HEK293 (cell line): ENCODE results near the gene C1orf21.
A peak's percentile ranks its signal among the peaks of the same experiment; 100 is the strongest.
"Not testable (repeated sequence)": the region's sequence is repeated elsewhere in the genome, so short reads cannot be mapped to it uniquely, and the experiment has no call there.

ENCODE experiments used
- CTCF ChIA-PET: fragments of 350-600 bp; formaldehyde crosslinking; extraction: SDS; loops from one replicate; lab custom pipeline; 2021; ENCODE audit warnings: antibody characterized with exemption; lab: Yijun Ruan, JAX
- POLR2A ChIA-PET: fragments of 300-600 bp; formaldehyde crosslinking; extraction: SDS; loops from one replicate; lab custom pipeline; 2020; ENCODE audit warnings: antibody characterized with exemption, inconsistent platforms; lab: Yijun Ruan, JAX
- H3K27ac ChIP-seq: fragments of 200-500 bp; sonication (Bioruptor generic); 2 replicates; pipeline ENCODE4 v1.5.1; 2014; ENCODE audit warnings: low read depth, low read length, control low read depth, inconsistent platforms; ENCODE audit errors: extremely low read depth
- H3K36me3 ChIP-seq, 2 experiments: fragments of 200-500 bp in 1 of 2; sonication (Bioruptor generic) in 1 of 2; 1 replicate in 1 of 2; 2 replicates in 1 of 2; pipeline ENCODE4 v1.5.1; 2014 to 2017; ENCODE audit warnings: inconsistent platforms in 2 of 2, low read length in 2 of 2; ENCODE audit not compliant: control insufficient read depth in 2 of 2, insufficient read depth in 1 of 2
- H3K4me1 ChIP-seq: fragments of 200-500 bp; sonication (Bioruptor generic); 2 replicates; pipeline ENCODE4 v1.5.1; 2014; ENCODE audit warnings: mild to moderate bottlenecking, low read length, inconsistent platforms; ENCODE audit not compliant: control insufficient read depth, insufficient read depth
- H3K4me3 ChIP-seq: 2 replicates; pipeline ENCODE4 v1.5.1; 2011; ENCODE audit warnings: low read depth, mild to moderate bottlenecking, control low read depth, low read length, moderate library complexity
- H3K9me3 ChIP-seq: fragments of 200-500 bp; sonication (Bioruptor generic); 2 replicates; pipeline ENCODE4 v1.5.1; 2014; ENCODE audit warnings: low read depth, low read length, inconsistent platforms; ENCODE audit not compliant: control insufficient read depth, insufficient read depth
- KLF7 ChIP-seq: fragments of 450-650 bp; formaldehyde crosslinking; IDR thresholded peaks from 2 replicates; pipeline ENCODE4 v1.5.1; 2016; ENCODE audit warnings: missing biosample characterization, missing genetic modification characterization, borderline replicate concordance
- MZF1 ChIP-seq: fragments of 450-650 bp; formaldehyde crosslinking; IDR thresholded peaks from 2 replicates; pipeline ENCODE4 v1.5.1; 2017; ENCODE audit warnings: missing biosample characterization, missing genetic modification characterization, borderline replicate concordance
- SP7 ChIP-seq: fragments of 450-650 bp; formaldehyde crosslinking; IDR thresholded peaks from 2 replicates; pipeline ENCODE4 v1.5.1; 2016; ENCODE audit warnings: missing biosample characterization, missing genetic modification characterization
- WT1 ChIP-seq: fragments of 450-650 bp; formaldehyde crosslinking; IDR thresholded peaks from 2 replicates; pipeline ENCODE4 v1.5.1; 2016; ENCODE audit warnings: missing biosample characterization, missing genetic modification characterization
- ZBTB21 ChIP-seq: fragments of 450-650 bp; formaldehyde crosslinking; IDR thresholded peaks from 2 replicates; pipeline ENCODE4 v1.5.1; 2017; ENCODE audit warnings: missing biosample characterization, missing genetic modification characterization
- ZBTB8A ChIP-seq: fragments of 450-650 bp; formaldehyde crosslinking; IDR thresholded peaks from 2 replicates; pipeline ENCODE4 v1.5.1; 2016; ENCODE audit warnings: missing biosample characterization, missing genetic modification characterization
- ZIC2 ChIP-seq: fragments of 450-650 bp; formaldehyde crosslinking; IDR thresholded peaks from 2 replicates; pipeline ENCODE4 v1.5.1; 2016; ENCODE audit warnings: missing biosample characterization, missing genetic modification characterization
- ZNF341 ChIP-seq: fragments of 450-650 bp; formaldehyde crosslinking; IDR thresholded peaks from 2 replicates; pipeline ENCODE4; 2016; ENCODE audit warnings: low read depth, missing biosample characterization, missing genetic modification characterization
- ZNF830 ChIP-seq: fragments of 450-650 bp; IDR thresholded peaks from 2 replicates; pipeline ENCODE4 v1.5.0; 2018; ENCODE audit warnings: missing biosample characterization, missing genetic modification characterization, low read depth, mild to moderate bottlenecking, moderate library complexity
- TF ChIP-seq, protein P1 (sequence below): fragments of 450-650 bp; formaldehyde crosslinking; IDR thresholded peaks from 2 replicates; pipeline ENCODE4 v1.5.1; 2017; ENCODE audit warnings: missing biosample characterization, missing genetic modification characterization
- TF ChIP-seq, protein P2 (sequence below): fragments of 450-650 bp; formaldehyde crosslinking; IDR thresholded peaks from 2 replicates; pipeline ENCODE4 v1.5.1; 2016; ENCODE audit warnings: missing biosample characterization, missing genetic modification characterization
- TF ChIP-seq, protein P3 (sequence below): sonication (generic); formaldehyde crosslinking; IDR thresholded peaks from 2 replicates; pipeline ENCODE4 v1.8.1; 2022; ENCODE audit warnings: mild to moderate bottlenecking, moderate library complexity, missing genetic modification reagents
- TF ChIP-seq, protein P4 (sequence below): IDR thresholded peaks from 2 replicates; pipeline ENCODE4 v1.6.1; 2011; ENCODE audit warnings: mild to moderate bottlenecking, low read depth, low read length, borderline replicate concordance
- TF ChIP-seq, protein P5 (sequence below): fragments of 450-650 bp; formaldehyde crosslinking; IDR thresholded peaks from 2 replicates; pipeline ENCODE4 v1.5.1; 2017; ENCODE audit warnings: missing biosample characterization, missing genetic modification characterization

Gene C1orf21

DNA sequence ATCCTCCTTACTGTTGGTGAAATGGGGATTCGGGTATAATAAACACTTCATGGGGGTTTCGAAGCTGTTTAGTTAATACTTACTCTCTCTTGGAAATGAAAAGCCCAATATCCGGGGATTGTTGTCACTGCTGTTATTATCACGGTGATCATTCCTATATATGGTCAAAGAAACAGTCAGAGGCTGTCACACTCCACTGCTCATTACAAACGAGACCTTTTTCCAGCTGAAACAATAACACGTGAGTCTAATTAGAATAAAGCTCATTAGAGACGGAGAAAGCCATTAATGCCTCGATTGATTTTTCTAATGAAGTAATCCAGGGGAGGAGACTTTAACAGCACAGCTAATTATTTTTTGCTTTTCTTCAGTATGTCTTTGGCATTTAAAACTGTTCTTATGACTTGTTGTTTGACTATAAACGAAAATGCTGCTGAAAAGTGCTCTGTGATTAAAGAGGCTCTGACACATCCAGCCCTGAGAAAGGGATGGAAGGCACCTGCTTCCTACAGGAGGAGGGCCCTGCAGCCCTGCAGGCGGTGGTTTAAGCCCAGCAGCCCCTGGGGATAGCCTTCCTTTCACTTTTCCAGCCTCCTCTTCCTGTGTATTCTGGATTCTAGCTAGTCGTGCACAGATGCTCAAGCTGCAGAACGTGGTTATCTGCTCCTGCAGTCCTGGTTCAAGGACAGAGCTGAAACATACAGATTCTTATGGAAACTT lies 224.2 kb downstream of the C1orf21 start:
- Histone ChIP-seq H3K4me3 (no peak overlapping the region), H3K36me3 (no peaks in the 10 kb centered on the region), H3K27ac (no peak overlapping the region; the same call in 1 of the 2 replicates), H3K9me3 (no peaks in the 10 kb centered on the region), H3K4me1 (peaks cover 4% of the 10 kb centered on the region; the same call in 1 of the 2 replicates)
- TF ChIP-seq ZNF341 (tag by site-specific recombination) (peak; percentile 19; the same call in 1 of the 2 replicates), ZNF830 (tag by site-specific recombination) (no peak), ZBTB21 (tag by site-specific recombination) (no peak), MZF1 (tag by site-specific recombination) (0 out of 2 replicates have a peak, but pooled peaks have one; percentile 17), ZBTB8A (tag by site-specific recombination) (peak; percentile 51), WT1 (tag by site-specific recombination) (peak; percentile 77), KLF7 (tag by site-specific recombination) (no peak), SP7 (peak; percentile 37; the same call in 1 of the 2 replicates), ZIC2 (tag by site-specific recombination) (0 out of 2 replicates have a peak, but pooled peaks have one; percentile 33)
- TF ChIP-seq, protein P1, sequence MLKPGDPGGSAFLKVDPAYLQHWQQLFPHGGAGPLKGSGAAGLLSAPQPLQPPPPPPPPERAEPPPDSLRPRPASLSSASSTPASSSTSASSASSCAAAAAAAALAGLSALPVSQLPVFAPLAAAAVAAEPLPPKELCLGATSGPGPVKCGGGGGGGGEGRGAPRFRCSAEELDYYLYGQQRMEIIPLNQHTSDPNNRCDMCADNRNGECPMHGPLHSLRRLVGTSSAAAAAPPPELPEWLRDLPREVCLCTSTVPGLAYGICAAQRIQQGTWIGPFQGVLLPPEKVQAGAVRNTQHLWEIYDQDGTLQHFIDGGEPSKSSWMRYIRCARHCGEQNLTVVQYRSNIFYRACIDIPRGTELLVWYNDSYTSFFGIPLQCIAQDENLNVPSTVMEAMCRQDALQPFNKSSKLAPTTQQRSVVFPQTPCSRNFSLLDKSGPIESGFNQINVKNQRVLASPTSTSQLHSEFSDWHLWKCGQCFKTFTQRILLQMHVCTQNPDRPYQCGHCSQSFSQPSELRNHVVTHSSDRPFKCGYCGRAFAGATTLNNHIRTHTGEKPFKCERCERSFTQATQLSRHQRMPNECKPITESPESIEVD = 0 out of 2 replicates have a peak, but pooled peaks have one; percentile 27
- TF ChIP-seq, protein P2, sequence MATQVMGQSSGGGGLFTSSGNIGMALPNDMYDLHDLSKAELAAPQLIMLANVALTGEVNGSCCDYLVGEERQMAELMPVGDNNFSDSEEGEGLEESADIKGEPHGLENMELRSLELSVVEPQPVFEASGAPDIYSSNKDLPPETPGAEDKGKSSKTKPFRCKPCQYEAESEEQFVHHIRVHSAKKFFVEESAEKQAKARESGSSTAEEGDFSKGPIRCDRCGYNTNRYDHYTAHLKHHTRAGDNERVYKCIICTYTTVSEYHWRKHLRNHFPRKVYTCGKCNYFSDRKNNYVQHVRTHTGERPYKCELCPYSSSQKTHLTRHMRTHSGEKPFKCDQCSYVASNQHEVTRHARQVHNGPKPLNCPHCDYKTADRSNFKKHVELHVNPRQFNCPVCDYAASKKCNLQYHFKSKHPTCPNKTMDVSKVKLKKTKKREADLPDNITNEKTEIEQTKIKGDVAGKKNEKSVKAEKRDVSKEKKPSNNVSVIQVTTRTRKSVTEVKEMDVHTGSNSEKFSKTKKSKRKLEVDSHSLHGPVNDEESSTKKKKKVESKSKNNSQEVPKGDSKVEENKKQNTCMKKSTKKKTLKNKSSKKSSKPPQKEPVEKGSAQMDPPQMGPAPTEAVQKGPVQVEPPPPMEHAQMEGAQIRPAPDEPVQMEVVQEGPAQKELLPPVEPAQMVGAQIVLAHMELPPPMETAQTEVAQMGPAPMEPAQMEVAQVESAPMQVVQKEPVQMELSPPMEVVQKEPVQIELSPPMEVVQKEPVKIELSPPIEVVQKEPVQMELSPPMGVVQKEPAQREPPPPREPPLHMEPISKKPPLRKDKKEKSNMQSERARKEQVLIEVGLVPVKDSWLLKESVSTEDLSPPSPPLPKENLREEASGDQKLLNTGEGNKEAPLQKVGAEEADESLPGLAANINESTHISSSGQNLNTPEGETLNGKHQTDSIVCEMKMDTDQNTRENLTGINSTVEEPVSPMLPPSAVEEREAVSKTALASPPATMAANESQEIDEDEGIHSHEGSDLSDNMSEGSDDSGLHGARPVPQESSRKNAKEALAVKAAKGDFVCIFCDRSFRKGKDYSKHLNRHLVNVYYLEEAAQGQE (tag by site-specific recombination) = no peak
- TF ChIP-seq, protein P3, sequence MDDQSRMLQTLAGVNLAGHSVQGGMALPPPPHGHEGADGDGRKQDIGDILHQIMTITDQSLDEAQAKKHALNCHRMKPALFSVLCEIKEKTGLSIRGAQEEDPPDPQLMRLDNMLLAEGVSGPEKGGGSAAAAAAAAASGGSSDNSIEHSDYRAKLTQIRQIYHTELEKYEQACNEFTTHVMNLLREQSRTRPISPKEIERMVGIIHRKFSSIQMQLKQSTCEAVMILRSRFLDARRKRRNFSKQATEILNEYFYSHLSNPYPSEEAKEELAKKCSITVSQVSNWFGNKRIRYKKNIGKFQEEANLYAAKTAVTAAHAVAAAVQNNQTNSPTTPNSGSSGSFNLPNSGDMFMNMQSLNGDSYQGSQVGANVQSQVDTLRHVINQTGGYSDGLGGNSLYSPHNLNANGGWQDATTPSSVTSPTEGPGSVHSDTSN (CRISPR knock-in tag) = no peak
- TF ChIP-seq, protein P4, sequence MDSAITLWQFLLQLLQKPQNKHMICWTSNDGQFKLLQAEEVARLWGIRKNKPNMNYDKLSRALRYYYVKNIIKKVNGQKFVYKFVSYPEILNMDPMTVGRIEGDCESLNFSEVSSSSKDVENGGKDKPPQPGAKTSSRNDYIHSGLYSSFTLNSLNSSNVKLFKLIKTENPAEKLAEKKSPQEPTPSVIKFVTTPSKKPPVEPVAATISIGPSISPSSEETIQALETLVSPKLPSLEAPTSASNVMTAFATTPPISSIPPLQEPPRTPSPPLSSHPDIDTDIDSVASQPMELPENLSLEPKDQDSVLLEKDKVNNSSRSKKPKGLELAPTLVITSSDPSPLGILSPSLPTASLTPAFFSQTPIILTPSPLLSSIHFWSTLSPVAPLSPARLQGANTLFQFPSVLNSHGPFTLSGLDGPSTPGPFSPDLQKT = no peak
- TF ChIP-seq, protein P5, sequence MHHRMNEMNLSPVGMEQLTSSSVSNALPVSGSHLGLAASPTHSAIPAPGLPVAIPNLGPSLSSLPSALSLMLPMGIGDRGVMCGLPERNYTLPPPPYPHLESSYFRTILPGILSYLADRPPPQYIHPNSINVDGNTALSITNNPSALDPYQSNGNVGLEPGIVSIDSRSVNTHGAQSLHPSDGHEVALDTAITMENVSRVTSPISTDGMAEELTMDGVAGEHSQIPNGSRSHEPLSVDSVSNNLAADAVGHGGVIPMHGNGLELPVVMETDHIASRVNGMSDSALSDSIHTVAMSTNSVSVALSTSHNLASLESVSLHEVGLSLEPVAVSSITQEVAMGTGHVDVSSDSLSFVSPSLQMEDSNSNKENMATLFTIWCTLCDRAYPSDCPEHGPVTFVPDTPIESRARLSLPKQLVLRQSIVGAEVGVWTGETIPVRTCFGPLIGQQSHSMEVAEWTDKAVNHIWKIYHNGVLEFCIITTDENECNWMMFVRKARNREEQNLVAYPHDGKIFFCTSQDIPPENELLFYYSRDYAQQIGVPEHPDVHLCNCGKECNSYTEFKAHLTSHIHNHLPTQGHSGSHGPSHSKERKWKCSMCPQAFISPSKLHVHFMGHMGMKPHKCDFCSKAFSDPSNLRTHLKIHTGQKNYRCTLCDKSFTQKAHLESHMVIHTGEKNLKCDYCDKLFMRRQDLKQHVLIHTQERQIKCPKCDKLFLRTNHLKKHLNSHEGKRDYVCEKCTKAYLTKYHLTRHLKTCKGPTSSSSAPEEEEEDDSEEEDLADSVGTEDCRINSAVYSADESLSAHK (tag by site-specific recombination) = 0 out of 2 replicates have a peak, but pooled peaks have one; percentile 26
- ChIA-PET CTCF (interaction anchor here (0.6 kb wide), 2 partner anchors 534 to 821 kb away, joined by 3 to 6 read pairs; no protein-coding TSS in a partner anchor), POLR2A (no interaction called here)

DNA sequence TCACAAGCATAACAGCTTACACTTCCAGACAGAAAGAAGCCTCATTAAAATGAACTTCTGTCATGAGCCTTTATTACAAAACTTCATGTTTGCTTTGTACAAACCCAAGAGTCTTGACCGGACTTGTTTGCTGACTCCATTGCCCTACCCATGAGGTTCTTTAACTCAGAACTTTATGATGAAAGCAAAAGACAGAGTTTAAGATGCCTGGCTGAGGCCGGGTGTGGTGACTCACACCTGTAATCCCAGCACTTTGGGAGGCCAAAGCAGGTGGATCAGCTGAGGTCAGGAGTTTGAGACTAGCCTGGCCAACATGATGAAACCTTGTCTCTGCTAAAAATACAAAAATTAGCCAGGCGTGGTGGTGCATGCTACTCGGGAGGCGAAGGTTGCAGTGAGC lies 225.4 kb downstream of the C1orf21 start:
- H3K27ac ChIP-seq, H3K4me3 ChIP-seq, POLR2A ChIA-PET, H3K4me1 ChIP-seq, H3K36me3 ChIP-seq, H3K9me3 ChIP-seq: not testable (repeated sequence)
- CTCF ChIA-PET = interaction anchor here (0.6 kb wide), 2 partner anchors 21 to 131 kb away, joined by 3 read pairs; no protein-coding TSS in a partner anchor
